ENCODE results near the gene SYT13.

DNA sequence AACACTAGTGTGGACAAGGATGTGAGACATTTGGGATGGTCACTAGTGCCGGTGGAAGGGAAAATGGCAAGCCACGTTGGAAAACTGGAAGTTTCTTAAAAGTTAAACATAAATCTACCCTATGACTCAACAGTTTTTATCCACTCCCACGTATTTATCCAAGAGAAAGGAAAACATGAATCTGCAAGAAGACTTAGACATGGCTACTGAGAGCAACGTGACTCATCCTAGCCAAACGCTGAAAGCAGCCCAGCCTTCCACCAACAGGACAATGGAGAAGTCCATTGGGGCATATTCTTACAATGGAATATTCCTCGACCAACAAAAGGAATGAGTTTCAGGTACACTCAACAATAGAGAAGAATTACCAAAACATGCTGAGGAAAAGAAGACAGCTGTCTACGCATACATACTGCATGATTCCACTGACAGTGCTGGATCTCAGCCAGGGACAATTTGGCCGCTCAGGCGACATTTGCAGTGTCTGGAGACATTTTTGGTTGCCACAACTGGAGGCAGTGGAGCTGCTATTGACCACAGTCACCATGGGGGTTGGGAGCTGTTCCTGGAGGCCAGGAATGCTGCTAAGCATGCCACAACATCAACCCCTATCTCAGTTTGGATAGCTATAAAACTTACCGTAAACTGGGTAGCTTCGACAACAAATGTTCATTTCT lies 21.2 kb downstream of the SYT13 start:
- TF ChIP-seq CTCF (IDR thresholded peaks at IDR 0.05): no peak
- TF ChIP-seq POLR2A (IDR thresholded peaks at IDR 0.05): no peak
- no peak for TF ChIP-seq EP300 (IDR thresholded peaks at IDR 0.05)

Measured in tibial nerve (tissue), 4 donors.